ENCODE measurements around the gene GFRAL. TPM values are rescaled to one million over a fixed set of nuclear protein-coding genes. Genes with fewer than 3 reads are reported as not detected.

GFRAL gene
- total and polyA plus RNA-seq, 10 of the 15 experiments (the other 5 are each of a cell fraction or from before 2014, with no cell fraction given): not detected

GRCh38 chr6:55379895-55380294, 52.6 kb downstream of the GFRAL start:
- TF ChIP-seq PAX5 (IDR thresholded peaks at IDR 0.05; ENCODE audit: borderline replicate concordance, low read depth, low read length) (no peak), GATAD2B (conservative IDR thresholded peaks at IDR 0.05; ENCODE audit: low read depth) (no peak), EED (IDR thresholded peaks at IDR 0.05; ENCODE audit: low read depth) (no peak), KAT2A (conservative IDR thresholded peaks at IDR 0.05; ENCODE audit: control insufficient read depth, low read depth, low read length) (no peak), ASH2L (IDR thresholded peaks at IDR 0.05; ENCODE audit: borderline replicate concordance, low read depth) (no peak), TAF1 (IDR thresholded peaks at IDR 0.05; ENCODE audit: borderline replicate concordance, low read depth, low read length) (no peak), DPF2 (IDR thresholded peaks at IDR 0.05) (no peak), CREB1 (IDR thresholded peaks at IDR 0.05; ENCODE audit: low read depth) (no peak)
- Histone ChIP-seq H3K9me3 (replicated peaks; ENCODE audit: control insufficient read depth, insufficient read depth, low read length) (no peaks in the 10 kb centered on the region), H2AFZ (ENCODE audit: control insufficient read depth, low read depth, low read length) (no peak overlapping the region), H3K27me3 (replicated peaks in 1 of 2; ENCODE audit: control insufficient read depth in 2 of 2, insufficient read depth in 2 of 2, low read length in 1 of 2) (no peaks in the 10 kb centered on the region), H3K4me3 (no peak overlapping the region), H3K79me2 (ENCODE audit: control insufficient read depth, insufficient read depth, low read length) (no peaks in the 10 kb centered on the region), H3K4me2 (ENCODE audit: control insufficient read depth, insufficient read depth) (no peak overlapping the region), H4K20me1 (ENCODE audit: control insufficient read depth, insufficient read depth) (no peaks in the 10 kb centered on the region), H3K9ac (ENCODE audit: control insufficient read depth, insufficient read depth, low read length) (no peak overlapping the region), H3K36me3 (ENCODE audit: control insufficient read depth in 2 of 2, insufficient read depth in 2 of 2, low read length in 1 of 2) (no peaks in the 10 kb centered on the region), H3K27ac (ENCODE audit: control insufficient read depth, insufficient read depth) (no peak overlapping the region), H3K4me1 (ENCODE audit: control insufficient read depth, insufficient read depth, low read length) (no peaks in the 10 kb centered on the region)
- ATAC-seq (no peak), DNase-seq (ENCODE audit: low read depth, low spot score) (no peak), FAIRE-seq (no peak)
- ChIA-PET POLR2A (no interaction called here), SMC1A (ENCODE audit: uncharacterized antibody, unreplicated experiment) (no interaction called here), CTCF (no interaction called here), RAD21 (ENCODE audit: unreplicated experiment) (no interaction called here)
- intact Hi-C loops (cut with micrococcal nuclease; ENCODE audit: unreplicated experiment) (no loop called here), in situ Hi-C loops (cut with MboI) (no loop called here)
- 0% methylated on average over 1 of the region's 1 CpG for WGBS (ENCODE audit: insufficient coverage, insufficient replicate concordance, low lambda C conversion rate, missing lambda C conversion rate)
- no TSS peak for BruUV-seq (replicated peaks)

- ChIA-PET POLR2A (no interaction called here), RAD21 (ENCODE audit: unreplicated experiment) (no interaction called here), SMC1A (ENCODE audit: uncharacterized antibody, unreplicated experiment) (no interaction called here), CTCF (no interaction called here)
- no peaks in the 10 kb centered on the region for H3K36me3 ChIP-seq (ENCODE audit: control insufficient read depth in 2 of 2, insufficient read depth in 2 of 2, low read length in 1 of 2)
- no peak overlapping the region for H3K9ac ChIP-seq (ENCODE audit: control insufficient read depth, insufficient read depth, low read length)
- H3K4me2 ChIP-seq (ENCODE audit: control insufficient read depth, insufficient read depth): no peak overlapping the region
- H3K9me3 ChIP-seq (replicated peaks; ENCODE audit: control insufficient read depth, insufficient read depth, low read length): no peaks in the 10 kb centered on the region
- ATAC-seq: no peak
- DNase-seq (ENCODE audit: low read depth, low spot score): no peak
- H3K27me3 ChIP-seq (replicated peaks in 1 of 2; ENCODE audit: control insufficient read depth in 2 of 2, insufficient read depth in 2 of 2, low read length in 1 of 2): no peaks in the 10 kb centered on the region
- TF ChIP-seq NFXL1 (IDR thresholded peaks at IDR 0.05; ENCODE audit: borderline replicate concordance) (no peak), SREBF2 (IDR thresholded peaks at IDR 0.05; ENCODE audit: low read length) (no peak), SREBF1 (IDR thresholded peaks at IDR 0.05; ENCODE audit: low read length) (no peak), EGR1 (IDR thresholded peaks at IDR 0.05; ENCODE audit: borderline replicate concordance in 1 of 2, low read depth in 2 of 2, low read length in 2 of 2) (no peak), SUZ12 (IDR thresholded peaks at IDR 0.05; ENCODE audit: unreplicated experiment) (no peak), NFIC (IDR thresholded peaks at IDR 0.05; ENCODE audit: low read depth, low read length) (no peak), RBBP5 (conservative IDR thresholded peaks at IDR 0.05) (no peak), CTCF (IDR thresholded peaks at IDR 0.05 in 2 of 3, conservative IDR thresholded peaks at IDR 0.05 in 1 of 3; ENCODE audit: control insufficient read depth in 2 of 3, extremely low read depth in 1 of 3, insufficient read depth in 1 of 3, low read depth in 3 of 3, low read length in 3 of 3) (no peak), SP1 (IDR thresholded peaks at IDR 0.05; ENCODE audit: low read depth, low read length) (no peak), ZNF622 (IDR thresholded peaks at IDR 0.05) (no peak), KAT2A (conservative IDR thresholded peaks at IDR 0.05; ENCODE audit: control insufficient read depth, low read depth, low read length) (no peak), RFX5 (IDR thresholded peaks at IDR 0.05; ENCODE audit: low read depth, low read length) (no peak)
- H4K20me1 ChIP-seq (ENCODE audit: control insufficient read depth, insufficient read depth): no peaks in the 10 kb centered on the region
- WGBS (ENCODE audit: insufficient coverage, insufficient replicate concordance, low lambda C conversion rate, missing lambda C conversion rate): 60% methylated on average over 3 of the region's 3 CpGs
- no peak overlapping the region for H3K27ac ChIP-seq (ENCODE audit: control insufficient read depth, insufficient read depth)
- H3K4me1 ChIP-seq (ENCODE audit: control insufficient read depth, insufficient read depth, low read length): no peaks in the 10 kb centered on the region
- no peak overlapping the region for H2AFZ ChIP-seq (ENCODE audit: control insufficient read depth, low read depth, low read length)
- H3K4me3 ChIP-seq: no peak overlapping the region
- FAIRE-seq: no peak
- H3K79me2 ChIP-seq (ENCODE audit: control insufficient read depth, insufficient read depth, low read length): no peaks in the 10 kb centered on the region
- intact Hi-C loops (cut with micrococcal nuclease; ENCODE audit: unreplicated experiment) (no loop called here), in situ Hi-C loops (cut with MboI) (no loop called here)
- no TSS peak for BruUV-seq (replicated peaks)
Observed at GRCh38 chr6:55388211-55388610, 60.9 kb downstream of the GFRAL start.

Measured in GM12878 (cell line).